ENCODE measurements around the gene CNTN5. TPM values are rescaled to one million over a fixed set of nuclear protein-coding genes. Genes with fewer than 3 reads are reported as not detected.

Gene CNTN5
- total and polyA plus RNA-seq, 10 of the 15 experiments (the other 5 are each of a cell fraction or from before 2014, with no cell fraction given): 0.01 TPM; not detected in 9

- Histone ChIP-seq H3K4me3 (no peak overlapping the region), H3K4me2 (ENCODE audit: control insufficient read depth, insufficient read depth) (no peak overlapping the region), H3K9ac (ENCODE audit: control insufficient read depth, insufficient read depth, low read length) (no peak overlapping the region), H2AFZ (ENCODE audit: control insufficient read depth, low read depth, low read length) (no peak overlapping the region), H3K36me3 (ENCODE audit: control insufficient read depth in 2 of 2, insufficient read depth in 2 of 2, low read length in 1 of 2) (no peaks in the 10 kb centered on the region), H3K27ac (ENCODE audit: control insufficient read depth, insufficient read depth) (no peak overlapping the region), H3K27me3 (replicated peaks in 1 of 2; ENCODE audit: control insufficient read depth in 2 of 2, insufficient read depth in 2 of 2, low read length in 1 of 2) (no peaks in the 10 kb centered on the region; a peak in 1 of 4 replicates), H3K4me1 (ENCODE audit: control insufficient read depth, insufficient read depth, low read length) (no peaks in the 10 kb centered on the region), H3K9me3 (replicated peaks; ENCODE audit: control insufficient read depth, insufficient read depth, low read length) (no peaks in the 10 kb centered on the region), H3K79me2 (ENCODE audit: control insufficient read depth, insufficient read depth, low read length) (no peaks in the 10 kb centered on the region), H4K20me1 (ENCODE audit: control insufficient read depth, insufficient read depth) (no peaks in the 10 kb centered on the region)
- DNase-seq (ENCODE audit: low read depth, low spot score): no peak
- WGBS (ENCODE audit: insufficient coverage, insufficient replicate concordance, low lambda C conversion rate, missing lambda C conversion rate): 2% methylated on average over 2 of the region's 2 CpGs
- ChIA-PET POLR2A (no interaction called here), CTCF (no interaction called here), RAD21 (ENCODE audit: unreplicated experiment) (no interaction called here), SMC1A (ENCODE audit: uncharacterized antibody, unreplicated experiment) (no interaction called here)
- TF ChIP-seq RBBP5 (conservative IDR thresholded peaks at IDR 0.05) (no peak), SREBF2 (IDR thresholded peaks at IDR 0.05; ENCODE audit: low read length) (no peak), BACH1 (IDR thresholded peaks at IDR 0.05; ENCODE audit: borderline replicate concordance) (no peak), RB1 (IDR thresholded peaks at IDR 0.05; ENCODE audit: borderline replicate concordance) (no peak), HCFC1 (IDR thresholded peaks at IDR 0.05; ENCODE audit: low read length) (no peak), SUZ12 (IDR thresholded peaks at IDR 0.05; ENCODE audit: unreplicated experiment) (no peak), CHD1 (IDR thresholded peaks at IDR 0.05; ENCODE audit: low read depth, low read length) (no peak), NRF1 (conservative IDR thresholded peaks at IDR 0.05; ENCODE audit: low read depth, low read length) (no peak), ETV6 (conservative IDR thresholded peaks at IDR 0.05 in 1 of 2, IDR thresholded peaks at IDR 0.05 in 1 of 2; ENCODE audit: borderline replicate concordance in 1 of 2, low read depth in 1 of 2) (no peak)
- TF ChIP-seq, protein P1, sequence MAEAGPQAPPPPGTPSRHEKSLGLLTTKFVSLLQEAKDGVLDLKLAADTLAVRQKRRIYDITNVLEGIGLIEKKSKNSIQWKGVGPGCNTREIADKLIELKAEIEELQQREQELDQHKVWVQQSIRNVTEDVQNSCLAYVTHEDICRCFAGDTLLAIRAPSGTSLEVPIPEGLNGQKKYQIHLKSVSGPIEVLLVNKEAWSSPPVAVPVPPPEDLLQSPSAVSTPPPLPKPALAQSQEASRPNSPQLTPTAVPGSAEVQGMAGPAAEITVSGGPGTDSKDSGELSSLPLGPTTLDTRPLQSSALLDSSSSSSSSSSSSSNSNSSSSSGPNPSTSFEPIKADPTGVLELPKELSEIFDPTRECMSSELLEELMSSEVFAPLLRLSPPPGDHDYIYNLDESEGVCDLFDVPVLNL (IDR thresholded peaks at IDR 0.05; ENCODE audit: low read depth, low read length): no peak
- no TSS peak for BruUV-seq (replicated peaks)
- intact Hi-C loops (cut with micrococcal nuclease; ENCODE audit: unreplicated experiment) (no loop called here), in situ Hi-C loops (cut with MboI) (no loop called here)
- no peak for ATAC-seq
- no peak for FAIRE-seq
These were observed 739.0 kb downstream of the CNTN5 start for GRCh38 chr11:99759787-99760186.
